HG03280 (cell line): Measurements from ENCODE around the gene ADH5.
"Not testable (repeated sequence)": the region's sequence is repeated elsewhere in the genome, so short reads cannot be mapped to it uniquely, and the experiment has no call there.

ENCODE experiments used
- ATAC-seq: cut with Tn5 transposase; IDR thresholded peaks from one replicate; pipeline ENCODE4 v1.9.1; 2021; ENCODE audit warnings: mild to moderate bottlenecking, moderate library complexity; ENCODE audit not compliant: unreplicated experiment

ADH5 gene

DNA sequence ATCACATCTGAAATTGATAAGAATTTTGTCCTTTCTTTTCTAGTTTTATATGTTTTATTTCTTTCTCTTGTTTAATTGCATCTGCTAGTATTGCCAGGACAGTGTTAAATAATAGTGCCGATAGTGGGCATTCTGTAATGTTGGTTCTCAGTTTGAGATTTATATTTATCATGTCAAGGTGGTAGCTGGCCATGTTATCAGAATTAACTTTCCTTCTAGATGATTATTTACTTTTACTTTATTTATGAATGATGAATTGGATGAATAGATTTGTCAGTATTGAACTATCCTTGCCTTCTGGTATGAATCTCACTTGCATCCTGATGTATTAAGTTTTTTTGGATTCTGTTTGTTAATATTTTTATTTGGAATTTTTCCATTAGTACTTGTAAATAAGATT is 50.4 kb downstream of the ADH5 start:
- no peak for ATAC-seq

GRCh38 chr4:99033956-99034355 is 54.6 kb downstream of the ADH5 start:
- no peak for ATAC-seq

- ATAC-seq, result no peak
Measured at GRCh38 chr4:99029852-99030251, 58.7 kb downstream of the ADH5 start.

GRCh38 chr4:99029018-99029735 is 59.4 kb downstream of the ADH5 start:
- ATAC-seq, result no peak

GRCh38 chr4:99028187-99028586 is 60.4 kb downstream of the ADH5 start:
- no peak for ATAC-seq

GRCh38 chr4:99027304-99027703 is 61.3 kb downstream of the ADH5 start:
- ATAC-seq, result no peak

DNA sequence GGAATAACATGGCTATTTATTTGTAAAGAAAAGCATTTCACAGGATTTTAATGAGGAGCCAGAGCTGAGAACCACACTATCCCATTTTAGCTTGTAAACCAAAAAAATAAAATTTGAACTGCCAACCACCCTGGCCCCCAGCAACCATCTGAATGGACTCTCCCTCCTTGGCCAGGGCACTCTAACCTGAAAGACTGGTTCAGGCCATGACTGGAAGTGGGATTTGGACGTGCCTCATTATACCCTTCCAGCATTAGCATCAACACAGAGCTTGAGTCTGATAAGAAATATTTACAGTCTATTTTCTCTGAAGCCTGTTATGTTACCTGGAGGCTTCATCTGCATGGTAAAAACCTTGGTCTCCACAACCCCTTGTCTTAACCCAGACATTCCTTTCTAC is 63.1 kb downstream of the ADH5 start:
- no peak for ATAC-seq

- ATAC-seq, result no peak
Measured at GRCh38 chr4:99024481-99025275, 63.9 kb downstream of the ADH5 start.

GRCh38 chr4:99023800-99024251 is 64.8 kb downstream of the ADH5 start:
- ATAC-seq, result not testable (repeated sequence)

GRCh38 chr4:99022566-99022965 is 66.0 kb downstream of the ADH5 start:
- no peak for ATAC-seq

- no peak for ATAC-seq
Measured at GRCh38 chr4:99021386-99021785, 67.2 kb downstream of the ADH5 start.
